Fibroblast of lung (primary cell): Measurements from ENCODE around the gene CD48.

ENCODE experiments used
- CTCF ChIP-seq, 2 donors: IDR thresholded peaks in 1 of 2; conservative IDR thresholded peaks in 1 of 2; 1 replicate in 1 of 2; 2 replicates in 1 of 2; pipeline ENCODE4 v1.5.1; 2011 to 2012; ENCODE audit warnings: low read length in 2 of 2, control low read depth in 1 of 2, inconsistent platforms in 1 of 2, low read depth in 1 of 2, mild to moderate bottlenecking in 1 of 2
- EZH2 ChIP-seq: IDR thresholded peaks from 2 replicates; pipeline ENCODE4 v1.5.1; 2012; ENCODE audit warnings: low read length, control low read depth, mild to moderate bottlenecking; ENCODE audit errors: missing control alignments

DNA sequence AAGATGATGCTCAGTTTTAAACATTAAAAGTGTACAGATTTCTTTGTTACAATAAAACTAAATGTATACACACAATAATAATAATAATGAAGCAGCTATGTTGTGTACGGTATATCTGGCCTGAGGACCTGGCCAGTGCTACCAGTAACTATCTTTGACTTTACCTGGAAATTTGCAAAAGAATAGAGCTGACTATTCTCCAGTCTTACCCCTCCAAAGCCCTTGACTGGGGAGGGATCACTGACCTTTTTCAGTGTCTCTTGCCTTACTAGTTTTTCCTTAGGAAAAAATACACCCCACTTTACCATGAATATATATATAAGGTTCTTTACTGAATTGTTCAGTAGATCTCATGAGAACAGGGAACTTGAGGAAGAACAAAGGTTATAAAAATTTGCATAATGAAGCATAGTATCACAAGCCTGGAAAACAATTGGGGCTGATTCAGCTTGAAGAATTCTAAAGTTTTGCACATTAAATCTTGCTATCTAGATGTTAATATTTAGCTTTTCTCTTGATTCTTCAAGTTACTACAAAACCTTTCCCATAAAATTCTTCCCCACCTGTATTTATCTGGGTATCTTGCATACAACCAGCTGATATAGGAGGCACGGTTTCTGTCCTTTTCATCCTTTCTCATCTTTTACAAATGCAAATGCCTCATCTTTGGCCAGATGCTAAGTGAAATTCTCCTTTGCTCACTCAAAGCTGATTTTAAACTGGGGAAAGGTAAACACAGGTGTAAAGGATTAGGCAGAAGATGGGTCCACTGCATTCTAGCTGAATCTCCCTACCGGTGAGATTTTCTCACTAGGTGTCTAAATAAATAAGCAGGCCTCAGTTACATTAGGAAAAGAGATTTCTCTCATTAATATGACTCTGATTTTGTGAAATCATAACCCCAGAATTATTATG is 39.8 kb downstream of the CD48 start:
- TF ChIP-seq CTCF (conservative IDR thresholded peaks at IDR 0.05 in 1 of 2, IDR thresholded peaks at IDR 0.05 in 1 of 2; ENCODE audit: low read depth in 1 of 2, low read length in 2 of 2) (no peak), EZH2 (no peak)
